HG03460 (cell line): ENCODE results near the gene KIF5C.
A peak's percentile ranks its signal among the peaks of the same experiment; 100 is the strongest.

Experiments used
- ATAC-seq: cut with Tn5 transposase; IDR thresholded peaks from one replicate; pipeline ENCODE4 v1.9.1; 2021; ENCODE audit not compliant: unreplicated experiment

KIF5C gene

DNA sequence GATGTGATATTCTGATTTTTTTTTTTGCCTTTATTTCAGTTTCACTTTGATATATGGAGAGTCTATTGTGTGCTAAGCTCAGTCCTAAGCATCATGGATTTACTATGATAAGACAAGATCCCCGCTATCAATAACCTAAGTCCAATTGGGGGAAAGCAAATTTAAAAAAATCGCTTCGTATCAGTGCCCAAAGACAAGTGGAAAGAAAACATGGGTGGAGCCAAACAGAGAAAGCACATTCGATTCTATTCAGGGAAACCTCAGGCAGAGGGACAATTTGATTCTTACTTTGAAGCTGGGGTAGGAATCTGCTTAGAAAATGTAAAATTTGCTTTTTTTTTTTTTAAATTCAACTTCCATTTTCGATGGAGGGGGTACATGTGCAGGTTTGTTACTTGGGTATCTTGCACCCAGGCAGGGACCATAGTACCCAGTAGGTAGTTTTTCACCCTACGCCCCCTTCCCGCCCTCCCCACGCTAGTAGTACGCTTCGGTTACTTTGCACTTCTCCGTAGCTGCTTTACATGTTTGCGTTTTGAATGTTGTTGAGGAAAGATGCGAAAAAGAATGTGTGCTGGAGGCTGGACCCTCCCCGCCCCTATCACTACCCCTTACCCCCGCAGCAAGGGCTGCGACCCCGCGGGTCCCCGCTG lies 12.4 kb downstream of the KIF5C start:
- no peak for ATAC-seq

DNA sequence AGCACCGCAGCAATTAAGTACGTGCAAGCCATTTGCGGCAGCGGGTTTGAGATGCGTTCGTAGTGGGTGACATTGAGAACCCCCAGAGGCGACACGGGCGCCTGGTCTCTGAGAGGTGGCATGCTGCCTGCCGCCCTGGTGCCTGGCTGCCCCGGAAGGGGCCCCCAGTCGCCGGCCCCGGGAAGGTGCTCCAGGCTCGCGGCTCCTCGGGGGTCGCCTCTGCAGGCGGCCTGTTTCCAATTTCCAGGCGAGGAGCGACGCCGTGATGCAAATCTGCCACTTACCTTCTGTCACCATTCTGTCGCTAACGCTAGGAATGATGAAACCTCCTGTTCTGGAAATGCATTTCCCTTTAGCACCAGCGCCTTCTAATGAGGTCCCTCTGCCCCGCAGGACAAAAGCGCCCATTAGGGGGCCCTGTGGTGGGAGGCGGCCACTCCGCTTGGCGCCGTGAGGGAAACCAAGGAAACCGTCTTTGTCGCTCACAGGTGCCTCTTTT lies 13.0 kb downstream of the KIF5C start:
- ATAC-seq: no peak

DNA sequence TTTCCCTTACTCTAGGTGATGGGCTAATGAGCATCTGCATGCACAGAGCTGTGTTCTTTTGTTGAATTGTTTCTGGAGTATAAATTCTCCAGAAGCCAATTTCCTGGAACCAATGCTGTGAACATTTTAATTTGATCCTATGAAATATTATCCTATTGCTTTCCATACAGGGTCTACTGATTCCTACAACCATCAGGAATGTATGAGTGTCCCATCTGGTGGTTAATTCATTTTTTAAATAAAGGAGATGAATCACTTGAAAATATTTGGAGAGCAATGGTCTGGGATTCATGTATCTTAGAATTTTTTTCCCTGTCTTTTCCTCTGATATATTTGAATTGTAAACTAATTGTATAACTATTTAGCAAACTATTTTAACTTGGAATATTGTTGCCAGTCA lies 14.0 kb downstream of the KIF5C start:
- no peak for ATAC-seq

DNA sequence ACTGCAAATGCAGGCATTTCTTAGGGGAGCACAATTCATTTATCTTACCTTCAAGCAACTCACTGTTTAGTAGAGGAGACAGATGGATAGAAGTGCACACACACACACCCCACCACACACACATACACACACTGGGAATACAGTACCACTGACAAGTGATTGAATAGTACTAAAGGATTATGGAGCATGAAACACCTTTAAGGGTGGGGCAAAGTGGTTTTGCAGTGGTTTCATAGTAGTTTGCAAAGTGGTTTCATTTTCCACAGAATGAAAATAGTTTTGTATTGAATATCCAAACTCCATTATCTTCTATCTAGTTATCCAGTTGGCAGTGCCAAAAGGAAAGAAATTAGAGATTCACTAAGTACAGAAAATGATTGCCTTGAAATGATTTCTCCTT lies 18.9 kb downstream of the KIF5C start:
- ATAC-seq: no peak

DNA sequence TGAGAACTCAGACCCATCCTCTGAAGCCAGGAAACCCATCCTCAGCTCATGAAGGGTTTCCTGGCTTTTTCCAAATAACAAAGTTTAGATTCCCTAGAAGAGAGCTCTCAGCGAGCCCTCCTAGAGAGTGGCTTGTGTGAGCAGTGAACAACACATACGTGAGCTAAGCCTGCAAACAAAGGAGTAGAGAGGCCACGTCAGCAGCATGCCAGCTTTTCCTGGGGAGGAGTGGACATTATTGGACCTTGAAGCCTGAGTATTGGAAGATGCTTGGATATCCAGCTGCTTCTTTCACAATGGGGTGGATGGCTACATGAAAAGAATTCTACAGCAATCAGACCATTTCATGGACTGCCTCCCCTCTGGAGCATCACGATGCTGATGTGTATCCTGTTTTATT lies 21.1 kb downstream of the KIF5C start:
- ATAC-seq: no peak

DNA sequence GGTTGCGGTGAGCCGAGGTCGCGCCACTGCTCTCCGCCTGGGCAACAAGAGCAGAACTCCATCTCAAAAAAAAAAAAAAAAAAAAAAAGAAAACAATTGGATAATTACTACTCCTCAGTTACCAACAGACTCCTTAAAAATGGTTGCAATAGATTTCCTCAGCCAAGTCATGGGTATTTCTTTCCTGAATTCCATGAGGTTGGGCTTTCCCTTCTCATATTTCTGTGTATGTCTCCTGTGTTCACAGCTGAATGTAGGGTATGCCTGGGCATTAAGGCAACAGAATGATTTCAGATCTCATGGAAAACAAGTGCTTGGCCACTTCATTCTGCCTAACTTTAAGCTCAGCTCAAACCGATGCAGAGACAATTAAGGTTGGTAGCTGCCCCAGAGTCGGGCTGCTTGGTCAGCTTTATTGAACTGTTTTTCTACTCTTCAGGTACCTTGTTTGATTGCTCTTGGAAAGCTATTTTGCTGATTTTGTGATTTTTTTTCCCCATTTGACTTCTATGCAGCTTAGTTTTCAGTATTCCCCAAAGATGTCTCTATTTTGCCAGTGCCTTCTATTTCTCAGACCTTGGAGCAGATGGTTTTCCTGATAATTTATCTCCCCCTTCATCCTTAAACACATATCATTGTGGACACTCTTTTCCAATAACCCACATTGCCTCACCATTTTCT lies 24.8 kb downstream of the KIF5C start:
- ATAC-seq: no peak

DNA sequence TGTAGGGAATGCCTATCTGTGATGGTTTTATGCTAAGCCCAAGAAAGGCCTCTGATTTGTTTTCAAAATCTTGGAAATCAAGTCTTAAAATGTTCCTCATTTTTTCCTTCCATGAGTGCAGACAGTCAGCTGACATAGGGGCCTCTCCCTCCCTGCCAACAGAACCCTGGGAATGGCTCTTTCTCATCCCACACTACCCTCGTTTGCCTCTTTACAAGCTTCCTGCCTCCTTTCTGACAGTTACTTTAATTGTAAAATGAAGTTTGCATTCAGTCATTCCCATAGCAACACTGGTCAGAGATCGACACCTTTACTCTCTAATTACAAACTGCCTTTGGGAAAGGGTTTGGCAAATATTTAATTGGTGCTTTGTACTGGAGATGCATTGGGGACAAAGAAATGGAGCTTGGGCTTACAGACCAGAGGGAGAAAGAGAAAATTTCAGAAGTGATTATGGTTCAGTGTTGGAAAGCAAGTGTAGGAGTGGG lies 25.4 kb downstream of the KIF5C start:
- ATAC-seq: no peak

DNA sequence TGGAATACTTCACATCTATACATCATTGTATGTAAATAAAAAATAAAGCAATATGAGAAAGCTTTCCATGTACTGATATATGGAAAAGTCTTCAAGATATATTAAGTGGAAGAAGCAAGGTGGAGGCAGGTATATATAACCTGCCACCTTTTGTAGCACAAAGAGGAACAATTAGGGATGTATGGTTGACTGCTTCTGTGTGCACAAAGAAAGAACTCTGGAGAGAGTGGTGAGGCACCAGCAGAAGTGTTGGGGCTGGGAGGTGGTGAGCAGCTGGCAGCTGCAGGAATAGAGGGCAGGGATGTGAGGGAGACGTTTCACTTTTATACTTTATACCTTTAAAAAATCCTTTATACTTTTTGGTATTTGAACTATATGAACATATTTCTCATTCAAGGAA lies 26.1 kb downstream of the KIF5C start:
- ATAC-seq: no peak

DNA sequence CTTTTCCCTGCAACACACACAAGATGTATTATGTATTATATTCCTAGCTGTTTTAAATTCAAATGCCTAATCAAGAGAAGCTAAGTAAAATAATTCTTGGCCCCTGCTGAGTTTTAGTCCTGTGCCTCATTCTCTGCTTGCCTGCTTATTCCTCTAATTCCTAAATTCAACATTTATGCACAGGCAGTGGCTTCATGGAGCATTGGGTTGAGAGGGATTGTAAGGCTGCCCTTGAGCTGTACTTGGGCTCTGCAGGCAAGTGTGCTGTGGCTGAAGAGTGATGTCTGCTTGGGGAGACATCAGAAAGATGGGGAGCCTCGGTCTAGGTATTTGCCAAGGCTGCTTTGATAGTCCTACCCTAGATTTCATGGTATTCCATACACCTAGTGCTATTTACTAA lies 27.8 kb downstream of the KIF5C start:
- ATAC-seq: no peak

DNA sequence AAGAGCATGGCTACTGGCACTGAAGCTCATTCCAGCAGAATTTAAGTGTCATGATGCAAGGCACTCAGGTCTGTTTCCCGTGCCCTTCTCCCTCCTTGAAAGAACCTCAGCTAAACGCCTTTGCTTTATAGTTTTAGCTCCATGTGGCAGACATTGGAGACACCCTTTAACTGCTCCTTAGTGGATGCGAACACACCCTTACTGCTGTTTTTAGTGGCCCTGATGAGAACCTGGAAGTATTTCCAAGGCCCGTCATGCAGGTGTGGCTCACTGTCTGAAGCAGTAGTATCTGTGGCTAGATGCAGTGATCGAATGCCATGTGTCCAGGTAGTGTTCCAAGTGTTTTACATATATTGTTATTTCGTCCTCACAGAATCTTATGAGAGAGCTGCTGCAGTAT lies 28.3 kb downstream of the KIF5C start:
- no peak for ATAC-seq

DNA sequence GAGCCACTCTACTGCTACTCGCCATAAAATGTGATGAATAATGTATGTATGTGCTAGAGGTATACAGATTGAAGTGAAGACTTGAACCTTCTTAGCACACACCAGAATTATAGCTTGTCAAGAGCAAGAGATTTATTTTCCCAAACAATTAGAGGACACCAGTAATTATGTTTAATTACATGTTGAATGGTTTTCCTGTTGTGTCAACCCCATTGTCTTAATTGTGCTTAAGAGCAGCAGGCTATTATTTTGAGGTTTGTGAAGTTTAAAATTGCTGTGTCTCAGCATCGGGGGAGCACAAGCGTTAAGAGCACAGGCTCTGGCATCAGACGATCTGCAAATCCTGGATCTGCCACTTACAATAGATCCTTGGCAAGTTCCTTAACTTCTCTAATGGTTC lies 29.0 kb downstream of the KIF5C start:
- no peak for ATAC-seq

DNA sequence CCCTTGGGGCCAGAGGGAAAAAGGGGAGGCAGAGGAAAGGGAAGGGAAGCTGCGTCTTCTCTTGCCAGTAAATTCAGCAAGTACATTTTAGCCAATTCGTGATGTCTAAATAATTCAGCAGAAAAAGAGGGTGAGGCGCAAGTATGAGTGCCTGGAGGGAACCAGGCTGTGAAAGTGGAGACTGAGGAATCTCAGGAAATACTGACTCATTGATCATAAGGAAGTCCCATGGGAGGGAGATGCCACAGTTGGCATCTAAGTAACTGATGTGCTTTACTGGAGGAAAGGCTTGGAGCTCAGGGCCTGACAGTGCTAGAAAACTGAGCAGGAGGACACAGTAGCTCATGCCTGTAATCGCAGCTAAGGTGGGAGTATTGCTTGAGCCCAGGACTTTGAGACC lies 31.1 kb downstream of the KIF5C start:
- ATAC-seq: no peak

DNA sequence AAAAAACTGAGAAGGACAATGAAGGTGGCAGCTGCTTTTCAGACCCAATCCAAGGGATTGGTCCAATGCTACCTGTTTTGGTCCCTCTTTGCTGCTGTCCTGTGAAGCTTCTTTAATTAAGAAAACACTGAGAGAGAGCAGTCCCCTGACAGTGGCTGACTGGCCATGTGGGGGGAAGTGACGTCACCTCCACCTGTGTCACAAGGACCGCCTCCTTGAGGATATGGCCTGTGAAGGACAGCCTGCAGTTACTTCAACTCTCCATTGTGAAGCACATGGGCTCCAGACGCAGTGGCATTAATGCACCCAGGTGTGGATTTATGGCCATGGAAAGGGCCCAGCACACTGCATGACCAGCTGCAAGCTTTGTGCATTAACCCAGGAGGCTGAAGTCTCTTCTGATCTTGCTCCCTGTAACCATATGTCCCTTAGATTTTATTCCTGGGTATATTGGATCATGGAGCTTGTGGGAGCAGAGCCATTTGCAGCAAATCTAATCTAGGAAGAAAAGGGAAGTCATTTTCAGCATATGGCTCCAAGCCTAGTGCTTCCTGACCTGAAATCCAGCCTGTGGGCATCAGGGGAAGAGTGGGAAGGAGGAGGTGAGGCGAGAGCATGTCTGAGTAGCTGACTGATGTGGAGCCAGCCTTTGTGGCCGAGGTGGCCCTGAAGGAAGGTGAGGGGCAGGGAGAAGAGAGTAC lies 32.2 kb downstream of the KIF5C start:
- no peak for ATAC-seq

DNA sequence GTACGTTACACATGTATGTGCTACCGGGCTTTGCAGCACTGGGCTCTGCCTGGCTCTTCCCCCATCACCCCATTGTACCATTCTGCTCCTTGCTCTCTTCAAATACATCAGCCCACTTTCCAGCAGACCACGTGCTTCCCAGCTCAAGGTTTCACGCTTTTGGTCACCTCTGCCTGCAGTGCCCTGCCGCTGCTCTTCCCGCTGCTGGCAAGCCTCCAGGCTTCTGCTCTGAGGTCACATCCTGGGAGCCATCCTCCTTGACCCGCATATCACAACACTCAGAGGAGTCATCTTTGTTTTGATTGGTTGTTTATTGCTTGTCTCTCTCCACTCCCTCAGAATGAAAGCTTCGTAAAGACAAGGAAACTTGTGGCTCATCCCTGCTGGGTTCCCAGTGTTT lies 34.1 kb downstream of the KIF5C start:
- no peak for ATAC-seq

DNA sequence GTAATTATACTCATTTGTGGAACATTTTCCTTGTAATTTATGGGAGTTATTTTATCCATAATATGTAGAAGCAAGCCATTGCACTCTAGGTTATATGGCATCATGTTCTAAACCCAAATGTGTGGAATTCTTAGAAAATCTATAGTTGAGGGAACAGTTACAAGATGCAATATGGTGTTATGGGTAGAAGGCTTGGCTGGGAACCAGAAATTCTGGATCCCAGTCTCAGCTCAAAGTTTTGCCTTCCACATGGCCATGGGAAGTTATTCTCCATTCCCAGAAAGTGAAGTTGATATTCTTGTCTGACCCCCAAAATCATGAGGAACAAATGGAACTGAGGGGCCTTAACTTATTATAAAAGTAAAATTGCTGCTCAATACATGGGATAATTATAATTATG lies 38.0 kb downstream of the KIF5C start:
- no peak for ATAC-seq

DNA sequence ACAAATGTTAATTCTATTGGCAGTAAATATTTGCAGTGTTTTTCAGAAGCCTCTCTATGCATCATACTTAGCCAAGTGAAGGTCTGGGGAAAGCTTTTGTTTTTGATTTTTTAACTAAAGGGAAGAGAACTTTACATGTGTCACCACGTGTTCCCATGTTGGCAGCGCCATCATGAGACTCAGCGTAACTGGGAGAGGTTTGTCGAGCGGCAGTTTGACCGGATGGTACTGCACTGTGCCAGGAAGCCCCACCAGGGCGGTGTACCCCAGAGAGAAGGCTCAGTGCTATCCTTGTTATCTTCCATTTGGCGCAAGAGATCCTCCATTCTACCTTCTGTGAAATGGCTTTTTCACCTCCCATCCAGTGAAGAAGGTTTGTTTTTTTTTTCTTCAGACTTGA lies 38.5 kb downstream of the KIF5C start:
- ATAC-seq: no peak

DNA sequence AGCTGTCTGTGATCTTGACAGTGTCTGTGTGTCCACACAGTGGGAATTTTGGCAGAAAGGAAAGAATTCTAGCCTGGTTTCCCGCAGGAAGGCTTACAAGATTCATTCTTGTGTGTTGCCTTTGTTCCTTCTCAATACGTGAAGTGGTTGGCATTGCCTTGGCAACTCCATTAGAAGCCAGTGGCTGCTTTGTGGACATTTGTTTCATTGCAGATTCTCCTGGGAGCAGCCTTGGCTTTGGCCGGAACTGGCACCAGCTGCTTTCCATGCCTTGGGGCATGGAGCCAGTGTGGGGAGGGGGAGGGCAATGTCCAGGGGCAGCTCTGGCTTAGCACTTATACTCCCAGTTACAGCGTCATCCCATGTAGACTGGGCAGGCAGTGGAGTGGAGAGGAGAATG lies 39.4 kb downstream of the KIF5C start:
- ATAC-seq: no peak

DNA sequence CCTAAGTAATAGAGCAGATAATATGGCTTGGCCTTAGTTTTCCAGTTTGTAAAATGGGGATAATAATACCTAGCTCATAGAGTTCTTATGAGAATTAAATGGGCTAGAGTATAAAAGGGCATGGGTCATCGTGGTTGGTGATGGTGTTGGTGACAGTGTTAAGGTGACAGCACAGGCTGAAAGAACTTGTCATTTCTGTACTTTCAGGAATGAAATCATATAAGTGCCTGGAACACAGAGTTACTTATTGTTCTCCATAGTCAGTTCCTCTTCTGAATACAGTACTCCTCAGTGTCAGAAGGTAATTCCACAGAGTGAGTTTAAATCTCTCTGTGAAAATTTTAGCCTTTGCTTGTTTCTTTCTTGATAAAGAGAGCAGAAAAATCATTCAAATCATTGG lies 42.4 kb downstream of the KIF5C start:
- ATAC-seq: peak; percentile 71

DNA sequence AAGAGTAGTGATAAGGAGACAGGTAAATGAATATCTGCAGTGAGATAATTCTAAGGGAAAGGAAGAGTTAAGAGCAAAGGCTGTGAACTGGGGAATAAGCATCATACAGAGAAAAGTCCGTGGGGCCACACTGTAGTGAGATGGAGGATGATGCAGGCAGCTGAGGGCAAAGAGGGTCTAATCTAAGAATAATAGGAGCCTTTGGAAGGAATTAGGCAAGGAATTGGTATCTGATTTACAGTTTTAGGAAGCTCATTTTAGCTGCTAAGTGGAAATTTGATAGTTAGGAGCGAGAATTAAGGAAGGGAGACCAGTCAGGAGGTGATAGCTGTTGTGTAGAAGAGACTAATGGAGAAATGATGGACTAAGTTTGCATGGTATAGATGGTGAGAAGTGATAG lies 43.5 kb downstream of the KIF5C start:
- ATAC-seq: no peak

DNA sequence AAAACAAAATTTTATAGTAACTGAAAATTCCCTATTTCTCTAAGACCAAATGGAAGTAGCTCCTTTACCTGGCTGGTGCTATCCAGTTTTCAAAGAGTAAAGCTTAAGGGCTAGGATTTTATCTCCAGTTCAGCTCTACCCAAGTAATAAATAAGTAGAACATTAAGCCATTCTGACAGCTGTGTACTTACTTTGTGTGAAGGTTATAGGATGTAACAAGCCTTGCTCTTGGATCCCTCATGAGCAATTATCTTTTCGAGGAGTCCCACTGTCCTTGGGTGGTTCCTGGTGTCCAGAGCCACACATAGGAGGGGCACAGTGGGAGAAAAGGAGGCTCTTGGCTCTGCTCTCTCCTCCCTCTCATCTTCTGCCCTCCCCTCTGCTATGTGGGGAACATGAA lies 45.5 kb downstream of the KIF5C start:
- no peak for ATAC-seq

DNA sequence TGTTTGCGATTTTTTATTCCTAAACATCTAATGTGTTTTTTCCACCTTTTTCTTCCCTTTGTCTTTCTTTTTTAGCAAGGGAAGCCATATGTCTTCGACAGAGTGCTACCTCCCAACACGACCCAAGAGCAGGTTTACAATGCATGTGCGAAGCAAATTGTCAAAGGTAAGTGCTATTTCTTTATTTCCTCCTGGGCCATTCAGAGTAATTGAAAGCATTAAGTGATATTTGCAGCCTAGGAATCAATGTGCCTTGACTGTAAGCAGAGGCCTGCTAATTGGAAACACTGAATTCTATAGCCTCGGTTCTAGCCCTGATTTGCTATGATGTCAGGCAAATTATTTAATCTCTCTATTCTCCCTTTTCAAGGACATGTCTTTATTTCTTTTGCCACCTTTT lies 47.0 kb downstream of the KIF5C start:
- ATAC-seq: no peak

DNA sequence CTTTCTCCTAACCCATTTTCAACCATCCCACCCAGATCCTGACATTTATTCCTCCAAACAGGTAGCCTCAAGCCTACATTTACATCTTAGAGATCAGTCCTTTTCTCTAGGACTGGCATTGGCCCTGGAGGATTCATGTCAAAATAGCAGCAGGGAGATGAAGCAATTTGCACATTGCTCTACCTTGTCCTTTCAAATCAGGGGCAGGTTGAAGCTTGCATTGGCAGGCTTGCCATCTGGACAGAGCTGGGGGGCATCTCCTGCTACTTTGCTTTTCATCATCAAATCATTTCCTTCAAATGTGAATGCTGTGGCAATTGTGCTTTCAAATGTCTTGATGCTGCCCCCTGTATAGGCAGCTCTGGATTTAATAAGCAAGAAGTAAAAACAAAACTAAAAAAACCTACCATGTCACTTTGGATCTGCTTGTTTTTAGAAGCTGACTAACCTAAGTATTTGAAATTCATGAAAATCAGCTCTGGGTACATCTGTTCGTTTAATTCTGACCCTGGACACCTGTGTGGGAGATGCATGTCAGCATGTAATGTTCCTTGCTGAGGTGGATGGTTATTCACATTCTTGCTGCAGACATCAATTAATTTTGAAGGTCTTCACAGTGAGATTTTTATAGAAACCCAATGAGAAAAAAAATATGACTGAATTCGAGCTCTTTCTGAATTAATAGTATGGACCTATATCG lies 47.9 kb downstream of the KIF5C start:
- no peak for ATAC-seq
